ENCODE data around the gene METTL21A.

The METTL21A gene

DNA sequence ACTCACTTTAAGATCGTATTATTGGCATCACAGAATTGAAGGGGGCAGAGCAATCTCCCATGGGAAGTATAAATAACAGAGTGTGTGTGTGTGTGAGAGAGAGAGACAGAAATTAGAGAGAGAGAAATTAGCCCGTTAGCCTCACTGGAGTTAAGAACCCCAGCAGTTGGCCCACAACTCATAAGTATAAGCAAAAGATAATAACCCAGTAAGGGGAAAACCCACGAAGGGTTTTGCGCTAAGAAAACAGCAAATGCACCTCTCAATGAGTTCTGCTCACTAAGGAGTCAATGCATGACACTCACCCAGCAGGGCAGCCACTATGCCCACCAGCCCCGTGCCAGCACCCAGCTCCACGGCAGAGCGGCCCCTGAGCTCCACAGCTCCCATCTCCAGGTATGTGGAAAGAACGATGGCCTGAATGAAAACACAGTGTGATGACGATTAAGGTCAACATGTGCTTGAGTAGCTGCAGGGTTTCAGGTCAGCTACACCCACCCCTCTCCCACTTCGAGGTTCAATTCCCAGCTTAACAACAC, 3.6 kb downstream of the METTL21A start:
- DNase-seq: no peak

DNA sequence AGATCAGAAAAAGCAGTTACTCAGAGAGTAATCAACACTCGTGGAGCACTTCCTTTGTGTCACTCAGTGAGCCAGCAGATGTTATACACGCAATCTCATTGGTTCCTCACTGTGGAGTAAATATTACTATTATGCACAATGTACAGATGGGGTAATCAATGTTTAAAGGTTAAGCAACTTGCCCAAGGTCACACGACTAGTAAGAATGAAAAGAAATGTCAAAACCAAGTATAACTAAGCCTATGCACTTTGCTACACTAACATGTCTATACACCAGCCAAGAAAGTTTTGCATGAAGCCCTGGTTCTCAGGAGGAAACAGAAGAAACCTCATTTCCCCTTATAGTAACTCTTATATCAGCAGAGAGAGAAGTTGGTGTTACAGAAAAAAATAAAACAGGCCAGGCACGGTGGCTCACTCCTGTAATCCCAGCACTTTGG, 5.4 kb downstream of the METTL21A start:
- no peak for DNase-seq

DNA sequence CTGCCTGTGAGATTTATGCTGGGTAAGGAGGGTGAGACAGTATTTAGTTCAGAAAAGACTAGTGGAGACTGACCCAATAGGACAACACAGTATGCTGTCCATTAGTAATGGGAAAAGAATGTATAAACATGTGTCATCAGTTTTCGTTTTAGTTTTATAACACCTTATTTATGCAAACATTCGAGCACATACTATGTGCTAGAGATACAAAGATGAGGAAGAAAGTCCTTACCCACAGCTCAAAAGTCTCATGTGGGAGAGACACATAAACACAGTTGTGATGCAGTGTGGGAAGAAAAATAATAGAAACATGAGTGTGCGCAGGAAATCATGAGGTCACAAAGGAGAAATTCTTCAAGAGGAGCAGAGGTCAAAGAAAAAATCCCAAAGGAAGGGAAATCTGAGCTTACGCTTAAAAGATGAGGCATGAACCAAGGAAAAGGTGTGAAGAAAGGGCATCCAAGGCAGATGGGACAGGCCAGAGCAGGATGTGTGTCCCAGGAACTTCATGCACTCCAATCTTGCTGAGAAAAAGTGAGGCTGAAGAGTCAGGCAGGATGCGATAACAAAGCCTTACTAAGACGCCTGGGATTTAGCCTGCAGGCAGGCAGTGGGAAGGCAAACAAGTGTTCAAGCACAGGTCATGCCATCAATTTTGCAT, 8.1 kb downstream of the METTL21A start:
- no peak for DNase-seq

DNA sequence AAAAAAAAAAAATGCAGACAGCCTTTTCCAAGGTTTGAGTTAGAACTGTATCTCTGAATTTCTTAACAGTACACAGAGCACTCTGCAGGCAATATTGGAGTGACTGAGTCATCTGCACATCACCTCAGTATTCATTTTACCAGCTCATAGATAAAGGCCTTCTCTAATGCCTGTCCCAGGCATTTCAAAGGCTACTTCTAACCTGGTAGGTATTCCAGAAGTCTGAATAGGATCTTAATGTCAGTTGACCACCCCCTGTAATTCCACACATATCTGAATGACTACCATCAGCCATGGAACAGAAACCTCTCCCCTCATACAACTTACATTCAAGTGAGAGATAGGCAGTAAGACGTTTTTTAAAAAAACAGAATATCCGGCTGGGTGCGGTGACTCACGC, 9.0 kb downstream of the METTL21A start:
- DNase-seq: no peak

DNA sequence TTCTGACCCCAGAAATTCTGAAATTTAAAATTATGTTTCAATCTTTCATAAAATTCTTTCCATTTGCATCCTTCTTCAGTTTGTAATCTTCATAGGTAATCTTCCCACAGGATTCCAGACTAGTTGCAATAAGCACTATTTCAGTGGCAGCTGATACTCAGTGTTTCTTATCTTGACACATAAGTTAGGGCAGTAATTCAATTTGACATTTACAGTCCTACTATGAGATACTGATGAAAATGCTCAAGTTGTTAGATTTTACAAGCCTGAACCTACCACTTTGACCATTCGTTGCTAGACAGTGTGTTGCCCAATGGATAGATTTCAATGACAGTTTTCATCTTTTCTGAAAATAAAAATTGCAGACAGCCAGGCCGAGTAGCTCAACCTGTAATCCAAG, 10.4 kb downstream of the METTL21A start:
- no peak for DNase-seq

DNA sequence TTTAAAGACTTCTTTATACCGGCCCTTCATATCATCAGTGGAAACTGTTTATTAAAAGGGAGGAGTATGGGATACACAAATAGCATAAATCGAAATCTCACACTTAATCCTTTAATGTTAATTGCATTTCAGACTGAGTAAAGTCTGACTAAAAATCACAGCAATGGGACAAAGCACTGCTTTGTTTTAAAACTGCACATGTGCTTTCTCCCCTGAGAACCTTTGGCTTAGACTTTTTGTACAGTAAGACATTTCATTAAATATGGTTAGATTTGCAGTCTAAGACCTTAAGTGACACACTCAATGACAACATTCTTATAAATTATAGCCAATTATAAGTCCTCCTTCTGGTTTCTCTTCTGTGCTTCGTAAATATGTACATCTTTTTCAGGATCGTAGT, 12.5 kb downstream of the METTL21A start:
- DNase-seq: no peak

DNA sequence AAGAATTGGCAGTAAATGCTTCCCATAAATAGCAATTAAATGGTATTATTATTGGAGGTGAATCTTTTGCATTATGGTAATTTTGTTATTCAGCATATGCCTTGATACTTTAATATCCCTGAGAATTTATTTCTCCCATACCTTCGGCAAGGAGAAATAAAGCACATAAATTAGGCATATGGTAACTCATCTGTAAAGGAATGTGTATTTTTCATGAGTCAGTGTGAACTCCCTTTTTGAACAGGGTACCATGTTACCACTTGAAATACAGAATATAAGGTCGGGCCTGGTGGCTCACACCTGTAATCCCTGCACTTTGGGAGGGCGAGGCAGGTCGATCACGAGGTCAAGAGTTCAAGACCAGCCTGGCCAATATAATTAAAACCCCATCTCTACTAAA, 18.4 kb downstream of the METTL21A start:
- DNase-seq: no peak

DNA sequence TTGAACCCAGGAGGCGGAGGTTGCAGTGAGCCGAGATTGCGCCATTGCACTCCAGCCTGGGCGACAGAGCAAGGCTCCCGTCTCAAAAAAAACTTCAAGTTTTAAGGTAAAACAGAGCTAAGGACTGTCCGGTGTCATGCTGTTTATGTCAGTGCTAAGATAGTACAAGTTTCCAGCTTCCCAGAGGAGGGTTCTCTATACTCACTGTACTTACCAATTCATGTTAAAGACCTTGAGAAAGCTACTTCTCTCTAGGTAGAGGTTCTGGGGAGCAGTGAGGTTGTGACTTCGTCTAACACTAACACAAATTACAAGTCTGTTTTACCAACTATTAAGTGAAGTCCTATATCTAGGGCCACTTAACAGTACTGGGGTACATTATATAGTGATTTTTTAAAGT, 18.8 kb downstream of the METTL21A start:
- no peak for DNase-seq

DNA sequence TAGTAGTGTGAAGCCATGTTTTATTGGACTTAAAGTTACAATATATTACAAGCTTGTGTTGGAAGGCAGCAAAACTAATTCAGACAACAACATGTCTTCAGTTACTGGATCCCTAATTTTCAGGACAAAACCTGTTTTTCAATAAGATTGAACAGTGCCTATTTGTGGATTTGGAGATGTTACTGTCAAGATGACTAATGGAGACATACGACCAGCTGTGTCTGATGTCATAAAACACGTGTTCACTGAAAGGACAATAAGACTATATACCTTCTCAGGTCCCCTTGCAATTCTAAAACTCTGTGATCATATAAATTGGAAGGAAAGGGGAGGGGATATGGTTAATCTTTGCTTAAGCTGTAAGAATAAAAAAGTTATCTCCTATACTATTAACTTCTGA, 21.7 kb downstream of the METTL21A start:
- no peak for DNase-seq

DNA sequence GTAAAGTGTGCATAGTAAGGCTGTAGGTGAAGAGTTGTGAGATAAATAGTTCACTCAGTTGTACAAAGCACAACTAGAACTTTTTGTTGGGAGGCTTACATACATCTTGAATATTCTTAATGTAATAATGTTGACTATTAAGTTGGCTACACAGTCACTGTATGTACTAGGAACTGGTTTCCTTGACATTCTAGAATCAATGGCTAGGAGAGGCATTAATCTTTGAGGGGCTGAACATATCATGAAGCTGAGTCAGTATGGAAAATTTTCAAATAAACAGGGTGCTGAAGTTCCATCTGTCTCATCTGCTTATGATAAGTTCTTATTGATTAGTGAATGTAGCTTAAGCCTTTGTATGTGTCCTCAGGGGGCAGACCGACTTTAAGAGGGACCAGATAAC, 23.4 kb downstream of the METTL21A start:
- no peak for DNase-seq

DNA sequence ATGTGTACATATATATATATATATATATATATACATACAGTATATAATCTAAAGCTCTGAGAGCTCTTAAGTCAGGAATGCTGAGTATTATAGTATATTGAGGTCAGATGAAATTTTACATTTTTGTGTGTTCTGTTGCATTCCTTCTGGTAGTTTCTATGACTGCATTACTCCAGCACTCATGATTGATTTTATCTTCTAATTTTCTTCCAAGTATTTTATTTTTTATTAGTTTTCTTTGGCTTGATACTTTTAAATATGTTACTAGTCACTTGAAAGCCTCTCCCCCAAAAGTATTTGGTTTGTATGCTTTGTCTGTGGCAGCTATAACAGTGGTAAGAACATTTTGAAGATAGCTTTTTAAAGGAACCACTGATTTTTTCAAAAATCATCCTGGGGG, 25.0 kb downstream of the METTL21A start:
- DNase-seq: no peak

DNA sequence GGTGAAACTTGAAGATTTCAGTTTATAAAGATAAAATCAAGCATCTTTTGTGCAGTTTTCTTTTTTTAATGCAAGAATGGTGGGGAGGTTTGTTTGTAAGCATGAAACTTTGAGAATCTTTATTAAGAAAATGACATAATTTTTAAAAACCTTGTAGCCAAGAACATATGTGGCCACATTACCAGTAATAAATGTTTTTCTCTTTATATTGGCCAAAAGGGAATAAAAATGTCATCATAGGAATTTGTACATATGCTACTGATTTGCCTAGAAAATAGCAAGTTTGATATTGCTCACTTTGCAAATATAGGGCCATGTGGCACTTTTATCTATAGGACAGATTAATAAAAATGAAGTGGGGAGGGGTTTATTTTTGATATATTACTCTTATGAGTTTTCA, 25.6 kb downstream of the METTL21A start:
- no peak for DNase-seq

DNA sequence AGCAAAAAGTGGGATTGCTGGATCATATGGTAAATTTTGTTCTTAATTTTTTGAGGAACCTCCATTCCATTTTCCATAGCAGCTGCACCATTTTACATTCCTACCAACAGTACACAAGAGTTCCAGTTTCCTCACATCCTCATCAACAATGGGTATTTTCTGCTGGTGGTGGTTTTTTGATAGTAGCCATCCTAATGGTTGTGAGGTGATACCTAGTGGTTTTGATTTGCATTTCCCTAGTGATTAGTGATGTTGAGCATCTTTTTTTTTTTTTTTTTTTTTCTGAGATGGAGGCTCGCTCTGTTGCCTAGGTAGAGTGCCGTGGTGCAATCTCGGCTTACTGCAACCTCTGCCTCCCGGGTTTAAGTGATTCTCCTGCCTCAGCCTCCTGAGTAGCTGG, 30.5 kb downstream of the METTL21A start:
- no peak for DNase-seq

DNA sequence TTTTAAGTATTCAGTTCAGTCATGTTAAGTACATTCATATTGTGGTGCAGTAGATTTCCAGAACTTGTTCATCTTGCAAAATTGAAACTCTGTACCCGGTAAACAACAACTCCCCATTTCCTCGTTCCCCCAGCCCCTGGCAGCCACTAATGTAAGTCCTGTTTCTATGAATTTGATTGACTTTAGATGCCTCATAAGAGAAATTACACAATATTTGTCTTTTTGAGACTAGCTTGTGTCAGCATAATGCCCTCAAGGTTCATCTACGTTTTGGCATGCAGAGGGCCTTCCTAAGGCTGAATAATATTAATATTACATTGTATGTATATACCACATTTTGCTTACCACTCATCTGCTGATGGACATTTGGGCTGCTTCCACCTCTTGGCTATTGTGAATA, 30.9 kb downstream of the METTL21A start:
- DNase-seq: no peak

DNA sequence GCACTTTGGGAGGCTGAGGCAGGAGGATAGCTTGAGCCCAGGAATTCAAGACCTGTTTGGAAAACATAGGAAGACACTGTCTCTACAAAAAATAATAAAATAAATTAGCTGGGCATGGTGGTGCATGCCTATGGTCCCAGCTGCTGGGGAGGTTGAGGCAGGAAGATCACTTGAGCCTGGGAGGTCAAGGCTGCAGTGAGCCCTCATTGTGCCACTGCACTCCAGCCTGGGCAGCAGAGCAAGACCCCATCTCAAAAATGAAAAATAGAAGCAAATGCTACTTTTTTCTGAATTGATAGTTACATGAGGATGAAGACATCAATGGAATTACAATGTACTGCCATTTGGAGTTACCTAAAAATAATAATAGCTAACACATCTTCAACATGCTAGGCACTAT, 31.9 kb downstream of the METTL21A start:
- DNase-seq: no peak

DNA sequence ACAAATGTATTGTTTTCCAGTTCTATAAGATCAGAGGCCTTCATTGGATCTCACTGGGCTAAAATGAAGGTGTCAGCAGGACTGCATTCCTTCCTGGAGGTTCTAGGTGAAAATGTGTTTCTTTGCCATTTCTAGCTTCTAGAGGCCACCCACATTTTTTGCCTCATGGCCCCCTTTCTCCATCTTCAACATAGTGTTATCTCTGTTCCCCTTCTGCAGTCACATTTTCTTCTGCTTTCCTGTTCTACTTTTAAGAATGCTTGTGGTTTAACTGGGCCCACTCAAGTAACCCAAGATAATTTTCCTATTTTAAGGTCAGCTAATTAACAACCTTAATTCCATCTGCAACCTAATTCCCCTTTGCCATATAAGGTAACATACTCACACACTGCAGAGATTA, 36.1 kb downstream of the METTL21A start:
- no peak for DNase-seq

DNA sequence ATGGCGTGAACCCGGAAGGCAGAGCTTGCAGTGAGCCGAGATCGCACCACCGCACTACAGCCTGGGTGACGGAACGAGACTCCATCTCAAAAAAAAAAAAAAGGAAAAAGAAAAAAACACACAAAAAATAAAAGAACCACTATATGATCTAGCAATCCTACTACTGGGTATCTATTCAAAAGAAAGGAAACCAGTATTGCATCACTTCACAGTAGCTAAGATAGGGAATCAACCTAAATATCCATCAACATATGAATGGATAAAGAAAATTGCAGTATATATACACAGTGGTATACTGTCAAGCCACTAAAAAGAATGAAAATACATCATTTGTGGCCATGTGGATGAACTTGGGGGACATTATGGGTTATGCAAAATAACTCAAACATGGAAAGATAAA, 37.9 kb downstream of the METTL21A start:
- no peak for DNase-seq

DNA sequence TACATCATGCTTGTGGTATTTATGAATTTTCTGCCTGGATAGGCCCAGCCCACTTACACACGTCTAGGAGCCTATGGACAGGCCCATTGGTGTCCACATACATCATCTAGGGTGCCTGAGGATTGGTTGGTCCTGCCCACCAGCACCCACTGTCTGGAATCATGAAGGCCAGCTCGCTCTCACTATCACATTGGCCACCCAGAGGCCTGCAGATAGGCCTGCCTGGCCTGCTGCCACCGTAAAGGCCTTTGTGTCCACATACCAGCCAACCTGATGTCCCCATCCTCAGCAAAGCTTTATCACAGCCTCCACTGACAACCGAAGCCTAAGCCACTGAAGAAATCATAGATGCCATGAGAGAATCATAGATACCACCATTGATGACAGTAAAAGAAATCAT, 40.2 kb downstream of the METTL21A start:
- DNase-seq: no peak

DNA sequence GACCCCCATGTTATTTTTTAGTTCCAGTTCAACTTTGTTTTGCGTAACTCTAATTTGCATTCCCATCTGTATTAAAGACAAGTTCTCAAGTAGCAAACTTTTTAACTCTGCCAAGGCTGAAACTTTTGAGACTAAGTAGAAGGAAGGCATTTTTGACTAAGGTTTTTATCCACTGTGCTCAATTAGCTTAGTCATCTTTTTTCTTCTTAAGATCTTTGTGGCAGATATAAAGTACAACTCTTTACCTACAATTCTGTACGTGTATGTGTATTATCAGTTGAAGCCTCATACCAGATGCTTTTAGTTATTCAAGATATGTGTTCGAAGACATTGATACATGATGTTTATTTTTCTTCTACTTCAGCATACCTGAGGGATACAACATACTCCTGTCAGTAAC, 53.8 kb downstream of the METTL21A start:
- DNase-seq: no peak

DNA sequence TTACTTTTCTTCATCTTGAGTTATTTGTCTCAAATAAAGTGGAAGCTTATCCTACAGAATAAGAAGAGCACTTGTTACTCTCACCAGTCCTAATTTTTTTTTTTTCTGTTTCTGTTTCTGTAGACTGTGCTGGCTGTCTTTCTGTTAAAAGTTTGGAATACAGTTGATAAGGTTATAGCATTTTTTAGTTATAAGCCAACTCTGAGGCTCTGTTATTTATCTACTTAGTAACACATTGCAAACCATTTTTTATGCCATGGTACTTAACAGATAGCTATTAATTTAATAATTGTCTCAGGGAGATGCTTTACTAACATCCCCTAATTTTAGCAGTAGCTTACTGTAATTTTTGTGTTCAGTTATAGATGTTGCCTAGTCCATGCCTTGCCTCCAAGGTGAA, 57.5 kb downstream of the METTL21A start:
- DNase-seq: no peak

DNA sequence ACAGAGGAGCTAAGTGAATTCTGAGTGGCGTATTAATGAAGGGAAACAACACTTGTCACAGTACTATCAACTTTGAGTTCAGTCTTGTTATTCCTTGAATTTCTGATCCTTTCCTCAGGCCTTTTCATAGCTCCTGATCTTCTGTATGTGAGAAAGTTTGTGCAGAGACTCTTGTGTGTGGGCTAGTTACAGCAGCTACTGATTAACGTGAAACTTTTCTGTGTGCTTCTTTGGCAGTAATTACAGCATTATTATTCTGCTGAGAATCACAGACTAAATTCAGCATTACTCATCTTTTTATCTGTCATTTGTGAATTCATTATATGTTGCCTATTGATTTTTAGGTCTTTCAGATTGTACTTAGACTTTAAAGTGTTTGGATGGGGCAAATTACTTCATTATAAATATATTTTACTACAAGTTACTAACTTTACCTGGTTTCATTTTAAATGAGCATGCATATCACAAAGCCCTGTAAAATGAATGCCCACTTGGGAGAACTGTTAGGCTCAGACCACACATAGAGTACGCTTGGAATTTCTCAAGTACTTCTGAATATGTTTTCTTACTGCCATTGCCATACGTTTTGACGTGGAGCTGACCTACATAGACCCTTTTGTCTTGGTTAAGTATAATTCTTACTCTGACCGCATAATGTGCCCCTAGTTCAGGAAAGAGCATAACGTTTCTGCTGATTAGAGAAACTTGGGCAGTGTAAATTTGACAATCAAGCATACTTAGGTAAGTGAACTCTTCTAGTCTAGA, 59.3 kb downstream of the METTL21A start:
- no peak for DNase-seq

Data from right forelimb (tissue), 1 donor.